NOMO-1 treated with dmso at 0.1 percent for 144 hours (cell line): ENCODE data around the gene ACOT13.
"Not testable (repeated sequence)": the region's sequence is repeated elsewhere in the genome, so short reads cannot be mapped to it uniquely, and the experiment has no call there.

ENCODE experiments used
- DNase-seq: peaks from one replicate; lab custom pipeline; 2025; ENCODE audit not compliant: unreplicated experiment; lab: John Stamatoyannopoulos, UW

Gene ACOT13

GRCh38 chr6:24721461-24722215 lies 54.8 kb downstream of the ACOT13 start:
- DNase-seq, result no peak

GRCh38 chr6:24723270-24723669 lies 56.4 kb downstream of the ACOT13 start:
- DNase-seq, result no peak

GRCh38 chr6:24730653-24731052 lies 63.8 kb downstream of the ACOT13 start:
- DNase-seq, result not testable (repeated sequence)

- not testable (repeated sequence) for DNase-seq
These were observed 64.7 kb downstream of the ACOT13 start for GRCh38 chr6:24731456-24732134.

DNA sequence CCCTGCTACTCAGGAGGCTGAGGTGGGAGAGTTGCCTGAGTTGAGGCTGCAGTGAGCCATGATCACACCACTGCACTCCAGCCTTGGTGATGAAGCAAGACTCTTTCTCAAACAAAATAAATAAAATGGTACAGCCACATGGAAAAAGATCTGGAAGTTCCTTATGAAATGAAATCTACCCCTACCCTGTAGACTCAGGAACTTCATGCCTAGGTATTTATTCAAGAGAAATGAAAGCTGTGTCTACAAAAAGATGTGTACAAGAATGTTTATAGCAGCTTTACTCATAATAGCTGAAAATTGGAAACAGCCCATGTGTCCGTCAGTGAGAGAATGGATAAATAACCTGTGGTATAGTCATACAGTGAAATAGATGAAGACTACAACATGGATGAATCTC lies 67.3 kb downstream of the ACOT13 start:
- DNase-seq, result no peak

- not testable (repeated sequence) for DNase-seq
These were observed 67.8 kb downstream of the ACOT13 start for GRCh38 chr6:24734710-24735109.

DNA sequence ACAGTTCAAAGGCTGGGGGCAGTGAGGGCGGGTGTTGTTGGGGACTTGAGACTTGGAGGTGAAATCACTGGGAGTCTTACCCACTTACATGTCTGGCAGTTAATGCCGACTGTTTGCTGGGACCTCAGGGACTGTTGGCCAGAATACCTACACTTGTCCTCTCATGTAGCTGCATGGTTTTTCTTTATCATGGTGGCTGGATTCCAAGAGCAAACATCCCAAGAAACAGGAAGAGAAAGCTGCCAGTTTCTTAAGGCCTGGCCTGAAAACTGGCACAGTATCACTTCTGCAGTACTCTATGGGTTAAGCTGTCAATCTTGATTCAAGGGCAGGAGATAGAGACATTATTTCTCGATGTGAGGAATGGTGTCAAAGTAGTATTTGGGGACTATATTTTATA lies 71.9 kb downstream of the ACOT13 start:
- peak; percentile 13 for DNase-seq

DNA sequence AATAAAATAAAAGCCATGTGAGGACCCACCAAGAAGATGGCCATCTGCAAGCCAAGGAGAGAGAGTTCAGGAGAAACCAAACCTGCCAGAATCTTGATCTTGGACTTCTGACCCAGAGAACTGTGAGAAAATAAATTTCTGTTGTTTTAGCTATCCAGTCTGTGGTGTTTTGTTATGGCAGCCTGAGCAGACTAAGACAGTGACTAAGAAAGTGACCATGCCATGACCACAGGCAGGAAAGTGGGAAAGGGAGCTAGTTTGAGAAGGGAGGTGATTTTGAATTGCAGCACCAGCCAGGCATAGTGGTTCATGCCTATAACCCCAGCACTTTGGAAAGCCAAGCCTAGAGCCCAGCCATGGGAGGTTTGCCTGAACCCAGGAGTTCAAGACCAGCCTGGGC lies 74.0 kb downstream of the ACOT13 start:
- no peak for DNase-seq

DNA sequence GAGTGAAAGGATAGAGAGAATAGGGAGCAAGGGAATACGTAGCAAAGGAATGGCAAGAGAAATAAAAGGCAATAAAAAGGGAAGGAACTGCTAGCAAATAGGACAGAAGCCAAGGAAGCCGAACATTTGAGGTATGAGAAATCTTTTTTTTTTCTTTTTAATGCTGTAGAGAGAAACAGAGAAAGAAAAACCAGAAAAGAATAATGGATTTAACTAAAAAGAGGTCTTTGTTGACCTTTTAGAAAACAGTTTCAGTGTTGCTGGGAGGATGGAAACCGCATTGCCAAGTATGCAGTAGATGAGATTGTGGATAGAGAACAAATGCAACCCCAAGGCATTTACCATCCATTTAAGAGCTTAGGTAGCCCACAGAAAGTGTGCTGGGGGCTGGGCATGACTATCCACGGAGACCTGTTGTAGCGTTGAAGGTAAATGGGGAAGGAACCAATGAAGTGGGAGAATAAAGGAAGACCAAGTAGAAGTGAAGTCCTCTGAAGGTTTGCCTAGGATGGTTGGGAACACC lies 75.4 kb downstream of the ACOT13 start:
- DNase-seq, result no peak

DNA sequence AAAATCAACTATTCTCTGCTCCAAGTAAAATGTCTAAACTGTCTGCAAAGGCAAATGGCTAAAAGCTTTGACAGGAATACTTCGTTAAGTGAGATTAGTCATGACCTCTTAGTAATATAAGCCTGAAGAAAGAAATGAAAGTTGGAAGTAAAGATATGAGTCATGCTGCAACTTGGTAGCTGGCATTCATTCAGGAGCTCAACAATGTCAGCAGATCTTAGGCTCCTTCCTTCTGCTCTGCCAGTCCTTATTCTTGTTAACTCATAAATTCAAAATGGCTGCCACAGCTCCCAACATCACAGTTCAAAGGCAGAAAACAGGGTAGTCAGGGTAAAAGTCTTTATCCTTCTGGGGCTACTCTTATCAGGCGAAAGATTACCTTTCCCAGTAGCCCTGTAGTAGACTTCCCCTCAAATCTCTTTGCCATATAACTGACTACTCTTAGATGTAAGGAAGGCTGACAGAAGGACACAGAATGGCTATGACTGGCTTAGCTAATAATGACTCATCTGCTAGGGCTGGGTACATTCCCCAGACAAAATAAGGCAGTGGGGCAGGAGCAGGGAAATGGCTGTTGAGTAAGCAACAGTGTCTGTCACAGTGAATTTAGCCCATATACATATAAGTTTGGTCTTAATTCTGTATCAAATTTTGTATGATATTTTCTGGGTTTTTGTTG lies 76.5 kb downstream of the ACOT13 start:
- peak; percentile 61 for DNase-seq

DNA sequence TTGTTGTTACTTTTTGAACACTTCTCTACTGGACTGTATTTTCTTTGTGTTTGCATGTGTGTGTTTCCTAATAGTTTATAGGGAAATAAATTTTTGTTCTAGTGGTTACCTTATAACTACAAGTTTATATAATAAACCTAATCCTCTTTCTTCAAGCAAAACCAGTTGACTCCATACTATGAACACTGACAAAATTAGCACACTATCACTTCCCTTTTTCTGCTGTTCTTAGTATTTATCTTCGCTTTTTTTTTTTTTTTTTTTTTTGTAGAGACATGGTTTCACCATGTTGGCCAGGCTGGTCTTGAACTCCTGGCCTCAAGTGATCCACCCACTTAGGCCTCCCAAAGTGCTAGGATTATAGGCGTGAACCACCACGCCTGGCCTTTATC lies 77.1 kb downstream of the ACOT13 start:
- DNase-seq, result peak; percentile 79

- peak; percentile 19 for DNase-seq
These were observed 78.0 kb downstream of the ACOT13 start for GRCh38 chr6:24744911-24745310.

- no peak for DNase-seq
These were observed 82.4 kb downstream of the ACOT13 start for GRCh38 chr6:24749297-24749696.

- not testable (repeated sequence) for DNase-seq
These were observed 84.0 kb downstream of the ACOT13 start for GRCh38 chr6:24750878-24751277.

GRCh38 chr6:24752503-24752902 lies 85.6 kb downstream of the ACOT13 start:
- no peak for DNase-seq

GRCh38 chr6:24752917-24753492 lies 86.1 kb downstream of the ACOT13 start:
- no peak for DNase-seq

DNA sequence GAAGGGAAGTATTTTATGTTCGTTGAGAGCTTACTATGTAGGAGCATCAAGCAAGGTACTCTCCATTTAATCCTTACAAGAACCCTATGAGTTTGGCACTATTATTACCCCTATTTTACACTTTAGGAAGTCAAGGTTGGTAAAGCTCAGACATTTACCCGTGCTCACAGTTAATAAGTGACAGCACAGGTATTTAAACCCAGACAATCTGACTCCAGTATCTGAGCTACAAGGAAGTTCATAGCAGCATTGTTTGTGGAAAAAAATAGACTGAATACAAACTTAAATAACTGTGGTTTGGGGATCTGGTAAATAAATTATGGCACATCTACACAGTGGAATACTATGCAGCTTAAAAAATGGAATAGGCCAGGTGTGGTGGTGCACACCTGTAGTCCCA lies 86.7 kb downstream of the ACOT13 start:
- no peak for DNase-seq

- not testable (repeated sequence) for DNase-seq
These were observed 87.5 kb downstream of the ACOT13 start for GRCh38 chr6:24754378-24754777.
